ENCODE results near the gene TLE6.
A peak's percentile ranks its signal among the peaks of the same experiment; 100 is the strongest.

Gene TLE6

DNA sequence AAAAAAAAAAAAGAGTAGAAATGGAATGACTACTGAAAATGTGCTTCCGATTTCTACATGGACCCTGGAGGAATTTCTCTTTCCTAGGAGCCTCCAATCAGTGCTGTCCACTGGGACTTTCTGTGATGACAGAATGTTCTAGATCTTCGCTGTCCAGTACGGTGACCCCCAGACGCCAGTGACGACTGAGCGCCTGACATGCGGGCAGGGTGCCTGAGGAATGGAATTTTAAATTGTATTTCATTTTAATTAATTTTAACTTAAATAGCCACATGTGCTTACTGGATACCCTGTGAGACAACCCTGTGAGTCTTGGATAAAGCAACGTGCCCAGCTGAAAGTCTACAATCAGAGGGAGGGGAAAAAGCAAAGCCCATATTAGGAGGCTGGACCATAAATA, 4.1 kb upstream of the TLE6 start:
- in situ Hi-C loops (cut with HindIII; ENCODE audit: low sequenced_read_pairs): no loop called here
- no peak for DNase-seq (ENCODE audit: low read depth)
- no peak overlapping the region for H3K4me3 ChIP-seq (ENCODE audit: low read depth, low read length)
- TF ChIP-seq, protein P1, sequence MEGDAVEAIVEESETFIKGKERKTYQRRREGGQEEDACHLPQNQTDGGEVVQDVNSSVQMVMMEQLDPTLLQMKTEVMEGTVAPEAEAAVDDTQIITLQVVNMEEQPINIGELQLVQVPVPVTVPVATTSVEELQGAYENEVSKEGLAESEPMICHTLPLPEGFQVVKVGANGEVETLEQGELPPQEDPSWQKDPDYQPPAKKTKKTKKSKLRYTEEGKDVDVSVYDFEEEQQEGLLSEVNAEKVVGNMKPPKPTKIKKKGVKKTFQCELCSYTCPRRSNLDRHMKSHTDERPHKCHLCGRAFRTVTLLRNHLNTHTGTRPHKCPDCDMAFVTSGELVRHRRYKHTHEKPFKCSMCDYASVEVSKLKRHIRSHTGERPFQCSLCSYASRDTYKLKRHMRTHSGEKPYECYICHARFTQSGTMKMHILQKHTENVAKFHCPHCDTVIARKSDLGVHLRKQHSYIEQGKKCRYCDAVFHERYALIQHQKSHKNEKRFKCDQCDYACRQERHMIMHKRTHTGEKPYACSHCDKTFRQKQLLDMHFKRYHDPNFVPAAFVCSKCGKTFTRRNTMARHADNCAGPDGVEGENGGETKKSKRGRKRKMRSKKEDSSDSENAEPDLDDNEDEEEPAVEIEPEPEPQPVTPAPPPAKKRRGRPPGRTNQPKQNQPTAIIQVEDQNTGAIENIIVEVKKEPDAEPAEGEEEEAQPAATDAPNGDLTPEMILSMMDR (IDR thresholded peaks at IDR 0.05; ENCODE audit: low read depth, low read length, missing control alignments): no peak

GRCh38 chr19:2974342-2975041, 2.9 kb upstream of the TLE6 start:
- in situ Hi-C loops (cut with HindIII; ENCODE audit: low sequenced_read_pairs): no loop called here
- TF ChIP-seq, protein P1 (IDR thresholded peaks at IDR 0.05; ENCODE audit: low read depth, low read length, missing control alignments): no peak
- no peak for DNase-seq (ENCODE audit: low read depth)
- H3K4me3 ChIP-seq (ENCODE audit: low read depth, low read length): no peak overlapping the region

DNA sequence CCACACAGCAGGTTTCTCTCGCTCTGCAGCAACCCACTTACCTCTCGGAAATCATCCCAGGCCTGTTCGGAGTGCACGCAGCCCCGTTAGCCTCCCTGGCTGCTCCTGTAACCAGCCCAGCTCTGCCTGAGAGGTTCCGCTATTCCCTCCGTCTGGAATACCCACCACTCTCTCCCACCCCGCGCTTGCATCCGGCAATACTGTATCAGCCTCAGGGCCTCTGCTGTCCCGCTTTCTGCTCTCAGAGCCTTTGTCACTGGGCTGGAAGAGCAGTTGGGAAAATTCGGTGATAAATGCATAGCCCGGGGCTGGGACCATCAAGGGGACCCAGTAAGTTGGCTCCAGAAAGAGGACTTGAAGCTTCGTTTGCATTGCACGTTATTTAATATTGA, 759 bp upstream of the TLE6 start:
- in situ Hi-C loops (cut with HindIII; ENCODE audit: low sequenced_read_pairs): no loop called here
- TF ChIP-seq, protein P1 (IDR thresholded peaks at IDR 0.05; ENCODE audit: low read depth, low read length, missing control alignments): no peak
- no peak for DNase-seq (ENCODE audit: low read depth)

GRCh38 chr19:2977746-2978138, 378 bp downstream of the TLE6 start:
- DNase-seq (ENCODE audit: low read depth): no peak
- TF ChIP-seq, protein P1 (IDR thresholded peaks at IDR 0.05; ENCODE audit: low read depth, low read length, missing control alignments): no peak
- no peak overlapping the region for H3K4me3 ChIP-seq (ENCODE audit: low read depth, low read length)
- in situ Hi-C loops (cut with HindIII; ENCODE audit: low sequenced_read_pairs): no loop called here

More for the DNA sequence above, 759 bp upstream of the TLE6 start:
- peak overlapping the region; percentile 47 for H3K4me3 ChIP-seq (ENCODE audit: low read depth, low read length)

DNA sequence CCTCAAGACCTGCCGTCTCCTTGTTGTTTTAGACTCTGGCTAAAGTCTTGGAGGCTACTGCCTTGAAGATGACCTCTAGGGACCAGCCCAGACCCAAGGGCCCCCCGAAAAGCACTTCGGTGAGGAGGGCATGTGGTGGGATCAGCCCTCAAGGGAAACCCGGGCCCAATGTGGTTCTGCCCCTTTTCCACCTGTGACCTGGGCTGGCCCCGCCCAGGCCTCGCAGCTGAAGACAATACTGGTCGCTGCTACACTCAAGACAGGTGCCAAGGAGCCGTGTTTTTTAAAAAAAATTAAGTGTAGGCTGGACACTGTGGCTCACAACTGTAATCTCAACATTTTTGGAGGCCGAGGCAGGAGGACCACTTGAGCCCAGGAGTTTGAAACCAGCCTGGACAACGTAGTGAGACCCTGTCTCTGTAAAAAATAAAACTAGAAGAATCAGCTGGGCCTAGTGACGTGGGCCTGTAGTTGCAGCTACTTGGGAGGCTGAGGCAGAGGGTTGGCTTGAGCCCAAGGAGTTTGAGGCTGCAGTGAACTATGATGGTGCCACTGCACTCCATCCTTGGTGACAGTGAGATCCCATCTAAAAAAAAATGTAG, 903 bp downstream of the TLE6 start:
- in situ Hi-C loops (cut with HindIII; ENCODE audit: low sequenced_read_pairs): no loop called here
- TF ChIP-seq, protein P1 (IDR thresholded peaks at IDR 0.05; ENCODE audit: low read depth, low read length, missing control alignments): no peak
- no peak for DNase-seq (ENCODE audit: low read depth)

DNA sequence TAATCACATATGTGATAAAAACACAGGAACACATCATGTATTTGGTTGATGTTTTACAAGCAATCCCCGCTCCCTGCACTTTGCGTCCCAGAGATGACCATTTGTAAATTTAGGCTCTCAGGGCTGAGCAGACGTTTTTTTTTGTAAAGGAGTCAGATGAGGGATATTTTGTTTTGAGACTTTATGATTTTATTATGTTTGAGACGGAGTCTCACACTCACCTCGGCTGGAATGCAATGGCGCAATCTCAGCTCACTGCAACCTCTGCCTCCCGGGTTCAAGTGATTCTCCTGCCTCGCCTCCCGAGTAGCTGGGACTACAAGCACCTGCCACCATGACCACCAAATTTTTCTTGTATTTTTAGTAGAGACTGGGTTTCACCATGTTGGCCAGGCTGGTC, 1.4 kb downstream of the TLE6 start:
- in situ Hi-C loops (cut with HindIII; ENCODE audit: low sequenced_read_pairs): no loop called here

More for the DNA sequence above, 903 bp downstream of the TLE6 start:
- no peak overlapping the region for H3K4me3 ChIP-seq (ENCODE audit: low read depth, low read length)

More for the DNA sequence above, 1.4 kb downstream of the TLE6 start:
- TF ChIP-seq, protein P1 (IDR thresholded peaks at IDR 0.05; ENCODE audit: low read depth, low read length, missing control alignments): no peak
- no peak overlapping the region for H3K4me3 ChIP-seq (ENCODE audit: low read depth, low read length)
- no peak for DNase-seq (ENCODE audit: low read depth)
